Tibial artery (tissue), 4 donors: ENCODE data around the gene CEP97.

Experiments
- DNase-seq, 2 donors: peaks; one replicate each; pipeline ENCODE4 v3.0.0-alpha.2; 2019
- H3K27ac ChIP-seq, 2 donors: fragments of 200-600 bp; sonication (generic) in 1 of 2; 1 replicate in 1 of 2; 2 replicates in 1 of 2; pipeline ENCODE4 v1.5.1; 2018 to 2019; ENCODE audit warnings: mild to moderate bottlenecking in 1 of 2
- H3K27me3 ChIP-seq, 2 donors: fragments of 200-600 bp; sonication (generic) in 1 of 2; one replicate each; pipeline versions ENCODE4 v1.5.1 to v1.6.0; 2016 to 2019
- H3K36me3 ChIP-seq, 3 donors: fragments of 200-600 bp; sonication (generic) in 2 of 3; one replicate each; pipeline ENCODE4 v1.5.1; 2016 to 2019; ENCODE audit warnings: mild to moderate bottlenecking in 2 of 3
- H3K4me1 ChIP-seq, 4 donors: fragments of 200-600 bp; sonication (generic) in 2 of 4; 1 replicate in 3 of 4; 2 replicates in 1 of 4; pipeline ENCODE4 v1.5.1; 2016 to 2019
- H3K4me3 ChIP-seq, 2 donors: fragments of 200-600 bp; sonication (generic) in 1 of 2; 1 replicate in 1 of 2; 2 replicates in 1 of 2; pipeline ENCODE4 v1.5.1; 2018 to 2019; ENCODE audit warnings: mild to moderate bottlenecking in 2 of 2
- H3K9me3 ChIP-seq, 3 donors: fragments of 200-600 bp; sonication (generic) in 1 of 3; one replicate each; pipeline ENCODE4 v1.5.1; 2016 to 2019
- intact Hi-C: fragments of 100-400 bp; cut with DNase I; formaldehyde crosslinking; loops from one replicate; pipeline ENCODE4 v1.15.0; 2023; ENCODE audit warnings: low total_unique reads
- TF ChIP-seq, protein P1 (sequence below), 2 experiments: fragments of 200-600 bp in 1 of 2; fragments of 450-650 bp in 1 of 2; IDR thresholded peaks; one replicate each; pipeline ENCODE4 v1.5.1; 2017 to 2019; ENCODE audit warnings: antibody characterized with exemption in 2 of 2, mild to moderate bottlenecking in 1 of 2, moderate library complexity in 1 of 2

The CEP97 gene

DNA sequence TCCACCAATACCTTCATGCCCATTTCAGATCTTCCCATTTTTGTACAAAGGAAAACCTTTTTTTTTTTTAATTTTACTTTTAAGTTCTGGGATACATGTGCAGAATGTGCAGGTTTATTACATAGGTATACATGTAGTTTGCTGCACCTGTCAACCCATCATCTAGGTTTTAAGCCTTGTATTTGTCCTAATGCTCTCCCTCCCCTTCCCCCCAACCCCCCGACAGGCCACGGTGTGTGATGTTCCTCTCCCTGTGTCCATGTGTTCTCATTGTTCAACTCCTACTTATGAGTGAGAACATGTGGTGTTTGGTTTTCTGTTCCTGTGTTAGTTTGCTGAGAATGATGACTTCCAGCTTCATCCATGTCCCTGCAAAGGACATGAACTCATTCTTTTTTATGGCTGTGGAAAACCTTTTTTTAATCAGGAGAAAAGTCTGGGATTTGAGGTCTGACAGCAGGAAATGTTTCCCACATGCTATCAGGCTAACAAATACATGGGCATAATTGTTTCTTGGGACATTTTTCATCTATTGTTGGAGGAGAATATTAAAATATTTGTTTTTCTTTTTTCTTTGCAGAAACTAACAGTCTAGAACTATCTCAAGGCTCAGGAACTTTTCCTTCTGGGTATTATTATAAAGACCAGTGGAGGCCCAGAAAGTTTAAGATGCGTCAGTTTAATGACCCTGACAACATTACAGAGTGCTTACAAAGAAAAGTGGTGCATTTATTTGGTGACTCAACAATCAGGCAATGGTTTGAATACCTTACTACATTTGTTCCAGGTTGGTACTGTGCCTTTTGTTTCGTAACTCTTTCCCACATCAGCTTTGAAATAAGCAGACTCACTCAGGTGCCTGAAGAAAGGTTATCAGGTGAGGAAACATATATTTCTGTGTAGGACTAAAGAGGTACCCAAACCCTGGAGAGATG lies 92.1 kb downstream of the CEP97 start:
- intact Hi-C loops, result loop anchor here (5.0 kb wide), 1 partner anchor 36 kb away; no protein-coding TSS in a partner anchor
- no peak overlapping the region for H3K4me3 ChIP-seq
- TF ChIP-seq, protein P1, sequence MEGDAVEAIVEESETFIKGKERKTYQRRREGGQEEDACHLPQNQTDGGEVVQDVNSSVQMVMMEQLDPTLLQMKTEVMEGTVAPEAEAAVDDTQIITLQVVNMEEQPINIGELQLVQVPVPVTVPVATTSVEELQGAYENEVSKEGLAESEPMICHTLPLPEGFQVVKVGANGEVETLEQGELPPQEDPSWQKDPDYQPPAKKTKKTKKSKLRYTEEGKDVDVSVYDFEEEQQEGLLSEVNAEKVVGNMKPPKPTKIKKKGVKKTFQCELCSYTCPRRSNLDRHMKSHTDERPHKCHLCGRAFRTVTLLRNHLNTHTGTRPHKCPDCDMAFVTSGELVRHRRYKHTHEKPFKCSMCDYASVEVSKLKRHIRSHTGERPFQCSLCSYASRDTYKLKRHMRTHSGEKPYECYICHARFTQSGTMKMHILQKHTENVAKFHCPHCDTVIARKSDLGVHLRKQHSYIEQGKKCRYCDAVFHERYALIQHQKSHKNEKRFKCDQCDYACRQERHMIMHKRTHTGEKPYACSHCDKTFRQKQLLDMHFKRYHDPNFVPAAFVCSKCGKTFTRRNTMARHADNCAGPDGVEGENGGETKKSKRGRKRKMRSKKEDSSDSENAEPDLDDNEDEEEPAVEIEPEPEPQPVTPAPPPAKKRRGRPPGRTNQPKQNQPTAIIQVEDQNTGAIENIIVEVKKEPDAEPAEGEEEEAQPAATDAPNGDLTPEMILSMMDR (IDR thresholded peaks at IDR 0.05), result no peak
- no peaks in the 10 kb centered on the region for H3K9me3 ChIP-seq
- DNase-seq, result no peak
- H3K27me3 ChIP-seq, result no peaks in the 10 kb centered on the region
- H3K27ac ChIP-seq, result no peak overlapping the region
- H3K4me1 ChIP-seq, result peaks cover 0 to 10% (median 3%) of the 10 kb centered on the region in 4 donors
- peaks cover 18 to 20% (median 20%) of the 10 kb centered on the region in 3 donors for H3K36me3 ChIP-seq

DNA sequence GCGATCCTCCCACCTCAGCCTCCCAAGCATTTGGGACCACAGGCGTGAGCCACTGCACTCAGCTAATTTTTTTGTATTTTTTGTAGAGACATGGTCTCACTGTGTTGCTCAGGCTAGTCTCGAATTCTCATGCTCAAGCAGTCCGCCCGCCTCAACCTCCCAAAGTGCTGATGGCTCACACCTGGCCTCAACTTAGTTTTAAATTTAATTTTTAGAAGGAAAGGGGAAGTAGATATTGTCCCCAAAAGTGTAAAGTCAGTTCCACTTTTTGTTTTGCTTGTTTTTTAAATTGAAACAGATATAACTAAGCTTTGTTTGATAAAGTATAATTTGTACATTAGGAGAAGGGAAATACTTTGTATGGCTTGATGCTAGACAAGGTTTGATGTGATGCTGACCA lies 93.6 kb downstream of the CEP97 start:
- Histone ChIP-seq H3K27me3 (no peaks in the 10 kb centered on the region), H3K9me3 (no peaks in the 10 kb centered on the region), H3K4me1 (peaks cover 0 to 10% (median 3%) of the 10 kb centered on the region in 4 donors), H3K36me3 (peaks cover 25 to 27% (median 26%) of the 10 kb centered on the region in 3 donors), H3K4me3 (no peak overlapping the region), H3K27ac (no peak overlapping the region)
- intact Hi-C loops, result loop anchor here (5.0 kb wide), 1 partner anchor 34 kb away; no protein-coding TSS in a partner anchor
- no peak for DNase-seq
- TF ChIP-seq, protein P1 (IDR thresholded peaks at IDR 0.05), result no peak

DNA sequence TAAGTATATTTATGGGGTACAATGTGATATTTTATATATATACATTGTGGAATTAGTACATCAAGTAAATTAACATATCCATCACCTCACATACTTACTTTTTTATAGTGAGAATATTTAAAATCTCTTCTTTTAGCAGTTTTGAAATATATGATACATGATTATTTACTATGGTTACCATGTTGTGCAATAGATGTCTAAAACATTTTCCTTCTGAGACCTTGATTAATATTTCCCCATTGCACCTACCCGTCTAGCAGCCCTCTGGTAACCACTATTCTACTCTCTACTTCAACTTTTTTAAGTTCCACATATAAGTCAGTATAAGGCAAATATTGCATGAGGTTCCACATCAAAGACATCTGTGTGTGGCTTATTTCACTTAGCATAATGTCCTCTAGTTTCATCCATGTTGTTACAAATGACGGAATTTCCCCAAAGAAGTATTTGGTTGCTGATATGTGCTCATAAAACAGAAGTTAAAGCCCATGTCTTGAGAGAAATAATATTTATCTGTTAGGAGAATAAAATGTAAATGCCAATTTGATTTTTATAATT lies 95.3 kb downstream of the CEP97 start:
- DNase-seq, result no peak
- intact Hi-C loops, result loop anchor here (5.0 kb wide), 1 partner anchor 33 kb away; no protein-coding TSS in a partner anchor
- Histone ChIP-seq H3K4me3 (no peak overlapping the region), H3K36me3 (peaks cover 25 to 27% (median 26%) of the 10 kb centered on the region in 3 donors), H3K27me3 (no peaks in the 10 kb centered on the region), H3K9me3 (no peaks in the 10 kb centered on the region), H3K27ac (no peak overlapping the region), H3K4me1 (peaks cover 0 to 13% (median 0%) of the 10 kb centered on the region in 4 donors)
- TF ChIP-seq, protein P1 (IDR thresholded peaks at IDR 0.05), result no peak
